Suppressor macrophage (primary cell): ENCODE measurements around the gene PTPRF.

Experiments used
- DNase-seq, 4 experiments: peaks; one replicate each; pipeline ENCODE4 v3.0.0-alpha.2; 2020 to 2022

The PTPRF gene

DNA sequence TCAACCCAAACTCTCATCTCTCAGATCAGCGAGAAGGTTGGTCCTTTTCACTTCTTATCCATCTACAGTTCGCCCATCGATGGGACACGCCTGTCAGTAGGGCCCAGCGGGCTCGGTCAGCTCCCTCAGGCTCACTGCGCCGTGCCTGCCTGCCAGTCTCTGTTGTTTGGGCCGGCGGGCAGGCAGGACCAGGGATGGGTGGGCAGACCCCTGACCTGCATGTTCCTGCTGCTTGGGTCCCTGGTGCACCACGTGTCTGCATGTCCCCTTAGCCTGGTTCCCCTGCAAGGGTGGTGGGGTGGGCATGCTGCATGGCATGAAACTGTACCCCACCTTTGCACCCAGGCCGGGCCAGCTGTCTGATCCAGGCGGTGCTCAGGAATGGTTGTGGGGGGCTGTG lies 52.4 kb downstream of the PTPRF start:
- no peak for DNase-seq

- DNase-seq = no peak
Observed at GRCh38 chr1:43584204-43584603, 53.5 kb downstream of the PTPRF start.

DNA sequence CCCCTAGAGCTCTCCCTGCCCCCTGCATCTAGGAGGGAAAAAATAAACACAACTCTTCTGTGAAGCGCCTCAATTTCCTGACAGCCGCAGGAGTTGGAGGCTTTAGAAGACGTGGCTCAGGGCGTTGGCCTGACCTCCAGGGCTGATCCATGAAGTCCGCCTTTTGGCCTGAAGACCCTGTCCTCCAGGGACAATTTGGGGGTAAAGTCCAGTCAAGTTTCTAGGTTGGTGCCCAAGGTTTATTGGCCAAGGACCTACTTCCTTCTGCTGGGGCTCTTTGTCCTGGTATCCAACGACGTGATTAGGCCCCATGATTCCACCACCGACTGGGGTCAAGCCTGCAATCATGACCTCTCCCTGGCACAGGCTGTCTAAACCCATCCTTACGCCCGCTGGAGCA lies 54.9 kb downstream of the PTPRF start:
- no peak for DNase-seq

GRCh38 chr1:43586136-43586731 lies 55.6 kb downstream of the PTPRF start:
- no peak for DNase-seq

DNA sequence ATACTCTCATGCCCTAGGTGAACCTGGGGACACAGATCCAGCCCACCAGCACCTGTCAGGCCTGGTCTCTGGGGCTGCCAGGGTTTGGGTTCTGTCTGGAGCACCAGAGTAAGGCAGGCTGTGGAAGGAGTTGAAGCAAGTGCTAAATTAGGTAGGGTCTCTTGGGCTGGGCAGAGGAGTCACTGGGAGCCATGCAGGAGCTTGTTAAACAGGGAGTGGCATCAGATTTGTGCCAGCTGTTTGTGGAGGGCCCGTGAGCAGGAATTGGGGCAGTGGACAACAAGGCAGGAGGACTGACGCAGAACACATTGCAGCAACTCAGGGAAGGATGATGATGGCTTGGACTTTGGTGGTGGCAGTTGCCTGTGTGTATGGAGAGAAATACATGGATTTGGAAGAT lies 56.3 kb downstream of the PTPRF start:
- no peak for DNase-seq

DNA sequence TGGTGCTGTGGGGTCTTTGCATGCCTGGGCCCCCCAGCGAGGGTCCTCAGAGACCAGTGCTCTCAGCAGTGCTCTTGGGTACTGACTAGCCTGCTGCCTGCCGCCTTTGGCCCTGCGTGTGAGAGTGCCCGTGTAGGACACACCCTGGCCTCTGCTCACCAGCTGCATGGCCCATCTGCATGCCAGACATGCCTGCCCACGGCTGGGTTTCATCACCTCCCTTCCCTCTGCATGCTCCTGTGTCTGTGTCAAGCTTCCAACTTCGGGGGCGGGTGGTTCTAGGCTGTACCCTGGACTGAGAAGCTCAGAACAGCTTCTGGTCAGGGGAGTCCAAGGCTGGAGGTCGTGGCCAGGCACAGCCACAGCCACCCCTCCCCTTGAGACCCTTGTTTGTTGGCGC lies 56.9 kb downstream of the PTPRF start:
- peak in 3 of 4 experiments; percentile 24 to 62 (median 27) for DNase-seq

- no peak for DNase-seq
Observed at GRCh38 chr1:43588592-43588991, 57.9 kb downstream of the PTPRF start.

- no peak for DNase-seq
Observed at GRCh38 chr1:43590388-43590925, 59.8 kb downstream of the PTPRF start.

- DNase-seq = no peak
Observed at GRCh38 chr1:43591181-43591580, 60.5 kb downstream of the PTPRF start.

DNA sequence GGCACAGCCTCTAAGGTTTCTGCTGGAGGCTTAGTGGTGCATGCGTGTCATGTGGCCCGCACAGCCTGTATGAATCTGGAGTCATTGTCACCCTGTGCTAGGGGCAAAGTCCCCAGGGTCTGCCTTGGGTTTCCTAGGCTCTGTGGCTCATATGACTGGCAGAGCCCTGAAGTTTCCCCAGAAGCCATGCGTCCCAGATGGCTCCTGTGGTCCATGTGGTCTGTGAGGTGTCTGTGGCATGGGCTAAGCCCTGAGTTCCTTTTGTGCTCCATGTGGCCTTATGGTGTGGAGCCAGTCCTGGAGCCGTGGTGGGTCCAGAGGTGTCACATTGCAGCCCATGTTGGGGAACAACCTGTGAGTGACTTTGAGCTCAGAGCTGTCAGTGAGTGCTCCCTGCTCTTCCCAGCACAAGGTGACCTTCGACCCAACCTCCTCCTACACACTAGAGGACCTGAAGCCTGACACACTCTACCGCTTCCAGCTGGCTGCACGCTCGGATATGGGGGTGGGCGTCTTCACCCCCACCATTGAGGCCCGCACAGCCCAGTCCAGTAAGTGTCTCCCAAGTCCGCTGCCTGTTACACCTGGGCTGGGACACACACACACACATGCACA lies 61.5 kb downstream of the PTPRF start:
- DNase-seq = no peak

DNA sequence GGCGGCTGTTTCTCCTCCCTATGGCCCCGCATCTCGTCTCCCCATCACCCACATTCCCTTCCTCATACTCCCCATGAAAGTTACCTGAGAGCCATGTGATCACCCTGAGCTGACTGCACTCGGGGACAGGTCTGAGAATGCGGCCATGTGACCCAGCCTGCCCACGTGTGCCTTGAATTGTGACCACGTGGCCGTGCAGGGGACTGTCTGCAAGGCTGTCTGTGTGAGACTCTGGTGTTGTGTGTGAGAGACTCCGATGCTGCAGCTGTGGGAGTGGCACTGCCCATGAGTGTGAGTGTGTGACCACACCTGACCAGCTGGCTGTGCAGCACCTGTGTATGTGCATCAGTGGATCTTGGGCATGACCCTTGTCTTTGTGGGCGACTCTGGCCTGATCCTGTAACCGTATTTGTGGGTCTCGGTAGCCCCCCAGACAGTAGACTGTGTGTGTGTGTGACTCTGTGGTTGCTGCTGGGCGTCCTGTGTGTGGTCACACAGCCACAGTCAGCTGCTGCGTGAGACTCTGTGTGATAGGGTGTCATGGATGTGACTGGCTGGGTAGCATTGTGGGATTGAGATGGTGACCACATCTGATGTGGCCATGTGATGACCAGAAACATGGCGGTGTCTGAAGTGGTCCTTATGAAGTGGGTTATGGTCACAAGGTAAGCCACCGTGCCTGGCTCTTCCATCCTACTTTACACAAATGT lies 62.4 kb downstream of the PTPRF start:
- DNase-seq = no peak

GRCh38 chr1:43596579-43596978 lies 65.9 kb downstream of the PTPRF start:
- DNase-seq = no peak

DNA sequence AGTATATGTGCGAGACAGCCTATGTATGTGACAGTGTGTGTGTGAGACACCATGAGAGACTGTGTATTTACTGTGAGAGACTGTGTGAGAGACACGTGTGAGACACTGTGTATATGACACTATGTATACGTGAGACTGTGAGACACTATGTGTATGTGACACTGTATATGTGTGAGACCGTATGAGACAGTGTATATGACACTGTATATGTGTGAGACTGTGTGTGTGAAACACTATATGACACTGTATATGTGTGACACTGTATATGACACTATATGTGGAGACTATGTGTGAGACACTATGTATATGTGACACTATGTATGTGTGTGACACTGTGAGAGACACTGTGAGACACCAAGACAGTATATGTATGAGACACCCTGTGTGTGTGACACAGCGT lies 66.3 kb downstream of the PTPRF start:
- no peak for DNase-seq

- no peak for DNase-seq
Observed at GRCh38 chr1:43597721-43598120, 67.0 kb downstream of the PTPRF start.

DNA sequence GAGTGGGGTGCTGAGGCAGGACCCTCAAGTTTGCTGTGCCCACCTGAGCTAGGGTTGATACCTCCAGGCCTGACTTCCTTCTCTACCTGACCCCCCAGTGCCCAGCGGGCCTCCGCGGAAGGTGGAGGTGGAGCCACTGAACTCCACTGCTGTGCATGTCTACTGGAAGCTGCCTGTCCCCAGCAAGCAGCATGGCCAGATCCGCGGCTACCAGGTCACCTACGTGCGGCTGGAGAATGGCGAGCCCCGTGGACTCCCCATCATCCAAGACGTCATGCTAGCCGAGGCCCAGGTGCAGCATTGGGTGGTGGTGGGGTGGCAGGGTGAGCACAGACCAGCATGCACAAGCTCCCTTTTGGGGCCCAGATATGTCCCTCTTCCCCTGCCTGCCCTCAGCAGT lies 67.9 kb downstream of the PTPRF start:
- no peak for DNase-seq

GRCh38 chr1:43600033-43601020 lies 69.6 kb downstream of the PTPRF start:
- no peak for DNase-seq

GRCh38 chr1:43602990-43603389 lies 72.3 kb downstream of the PTPRF start:
- DNase-seq = no peak

DNA sequence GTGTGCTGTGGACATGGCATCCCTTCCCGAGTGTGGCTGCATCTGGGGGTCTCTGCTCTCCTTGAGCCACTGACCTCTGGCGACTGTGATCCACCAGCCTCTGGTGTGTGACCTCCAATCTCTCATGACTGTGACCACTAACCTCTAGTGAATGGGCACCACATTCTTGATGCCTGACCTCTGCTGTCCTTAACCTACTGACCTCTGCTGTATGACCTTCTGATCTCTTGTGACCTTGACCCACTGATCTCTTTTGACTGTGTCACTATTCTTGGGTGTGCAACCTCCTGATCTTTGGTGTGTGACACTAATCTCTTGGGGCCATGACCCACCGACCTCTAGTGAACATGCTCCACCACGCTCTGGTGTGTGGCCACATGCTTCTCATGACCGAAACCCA lies 73.5 kb downstream of the PTPRF start:
- DNase-seq = no peak

GRCh38 chr1:43605157-43605556 lies 74.5 kb downstream of the PTPRF start:
- no peak for DNase-seq

DNA sequence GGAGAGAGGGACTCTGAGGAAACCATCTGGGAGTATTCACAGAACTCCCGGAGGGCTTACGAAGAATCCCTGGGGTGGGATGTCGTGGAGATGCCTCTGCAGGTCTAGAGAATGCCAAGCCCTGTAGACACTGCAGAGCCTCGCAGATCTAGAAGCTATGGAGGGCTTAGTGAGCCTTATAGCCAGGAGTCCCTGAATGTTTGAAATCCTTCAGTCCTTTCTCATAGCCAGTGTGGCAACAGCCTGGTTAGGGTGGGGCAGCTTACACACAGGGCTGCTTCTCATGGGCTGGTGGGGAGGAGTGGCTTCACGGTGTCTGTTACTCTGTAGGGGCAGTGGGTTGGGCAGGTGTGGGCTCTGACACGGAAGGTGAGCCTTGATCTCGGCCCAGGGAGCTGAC lies 75.1 kb downstream of the PTPRF start:
- no peak for DNase-seq

DNA sequence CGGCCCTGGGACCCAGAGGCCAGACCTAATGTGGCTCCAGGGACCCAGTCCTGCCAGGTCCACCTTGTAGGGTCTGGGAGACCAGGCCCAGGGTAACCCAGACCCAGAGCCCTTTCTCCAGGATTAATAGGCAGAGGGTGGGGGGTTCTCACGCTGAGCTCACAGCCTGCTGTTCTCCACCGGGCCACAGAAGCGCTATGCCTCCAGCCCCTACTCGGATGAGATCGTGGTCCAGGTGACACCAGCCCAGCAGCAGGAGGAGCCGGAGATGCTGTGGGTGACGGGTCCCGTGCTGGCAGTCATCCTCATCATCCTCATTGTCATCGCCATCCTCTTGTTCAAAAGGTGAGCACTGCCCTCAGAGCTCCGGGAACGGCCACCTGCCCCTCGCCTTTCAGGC lies 75.9 kb downstream of the PTPRF start:
- DNase-seq = no peak

GRCh38 chr1:43608827-43609226 lies 78.1 kb downstream of the PTPRF start:
- no peak for DNase-seq

DNA sequence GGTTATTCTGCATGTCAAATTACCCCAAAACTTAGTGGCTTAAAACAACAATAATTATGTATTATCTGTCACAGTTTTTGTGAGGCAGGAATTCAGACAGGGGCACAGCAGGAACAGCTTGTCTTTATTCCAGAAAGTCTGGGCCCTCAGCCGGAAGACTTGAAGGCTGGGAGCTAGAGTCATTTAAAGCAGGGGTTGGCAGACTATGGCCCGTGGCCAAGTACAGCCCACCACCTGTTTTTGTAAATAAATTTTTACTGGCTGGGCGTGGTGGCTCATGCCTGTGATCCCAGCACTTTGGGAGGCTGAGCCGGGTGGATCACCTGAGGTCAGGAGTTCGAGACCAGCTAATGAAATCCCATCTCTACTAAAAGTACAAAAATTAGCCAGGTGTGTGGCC lies 79.7 kb downstream of the PTPRF start:
- no peak for DNase-seq
